GM18507 (cell line): ENCODE measurements around the gene VTI1A.
"Not testable (repeated sequence)": the region's sequence is repeated elsewhere in the genome, so short reads cannot be mapped to it uniquely, and the experiment has no call there.

Experiments used
- DNase-seq: peaks from one replicate; pipeline ENCODE4 v3.0.0; 2011; ENCODE audit warnings: low read depth; ENCODE audit not compliant: insufficient read length; ENCODE audit errors: extremely low spot score
- FAIRE-seq: peaks from 2 replicates; lab custom pipeline; 2011; peaks lifted over from hg19 to GRCh38; lab: Jason Lieb, UNC

Gene VTI1A

DNA sequence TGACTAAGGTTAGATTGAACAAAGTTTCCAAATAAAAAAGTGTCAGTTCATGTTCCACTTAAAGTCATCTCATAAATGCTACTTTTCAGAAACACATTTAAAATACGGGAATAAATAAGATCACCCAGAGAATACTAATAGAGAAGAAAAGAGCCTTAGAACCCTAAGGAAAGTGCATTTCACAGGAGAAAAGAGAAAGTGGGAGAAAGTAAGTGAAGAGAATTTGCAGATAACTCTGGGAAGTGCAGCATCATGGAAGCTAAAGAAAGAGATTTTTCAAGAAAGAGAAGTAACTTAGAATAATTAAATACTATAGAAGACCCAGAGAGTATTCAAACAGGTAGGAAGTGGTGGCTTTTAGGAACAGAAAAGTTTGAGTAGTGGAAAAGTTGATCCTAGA is 132.6 kb downstream of the VTI1A start:
- DNase-seq, result no peak
- FAIRE-seq, result no peak

DNA sequence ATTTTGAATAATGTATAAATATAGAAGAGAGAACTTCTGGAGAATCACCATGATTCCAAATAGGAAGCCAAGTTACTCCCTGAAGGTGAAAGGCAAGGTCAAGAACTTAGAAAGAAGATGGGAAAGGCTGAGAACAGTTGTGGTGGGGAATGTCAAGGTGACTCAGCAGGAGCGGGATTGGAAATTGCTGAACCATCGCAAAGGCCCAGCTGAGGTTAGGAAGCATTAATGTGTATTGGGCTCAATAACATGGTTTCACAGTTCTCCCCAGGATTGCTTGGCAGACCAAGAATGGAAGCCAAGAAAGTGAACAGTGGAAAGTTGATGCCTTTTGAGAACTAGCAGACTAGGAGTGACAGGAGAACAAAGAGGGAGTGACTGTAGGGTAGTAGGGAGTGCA is 133.3 kb downstream of the VTI1A start:
- DNase-seq (no peak), FAIRE-seq (no peak)

DNA sequence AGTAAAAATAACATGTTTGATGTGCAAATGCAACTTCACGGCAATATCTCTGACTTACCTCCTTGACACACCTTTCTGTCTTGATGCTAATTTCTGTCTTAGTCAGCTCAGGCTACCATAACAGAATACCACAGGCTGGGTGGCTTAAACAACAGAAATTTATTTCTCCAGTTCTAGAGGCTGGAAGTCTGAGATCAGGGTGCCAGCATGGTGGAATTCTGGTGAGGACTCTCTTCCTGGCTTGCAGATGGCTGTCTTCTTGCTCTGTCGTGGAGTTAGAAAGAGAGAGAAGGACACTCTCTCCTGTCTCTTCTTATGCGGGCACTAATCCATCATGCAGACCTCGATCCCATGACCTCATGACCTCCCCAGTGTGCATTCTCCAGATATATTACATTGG is 134.9 kb downstream of the VTI1A start:
- no peak for FAIRE-seq

DNA sequence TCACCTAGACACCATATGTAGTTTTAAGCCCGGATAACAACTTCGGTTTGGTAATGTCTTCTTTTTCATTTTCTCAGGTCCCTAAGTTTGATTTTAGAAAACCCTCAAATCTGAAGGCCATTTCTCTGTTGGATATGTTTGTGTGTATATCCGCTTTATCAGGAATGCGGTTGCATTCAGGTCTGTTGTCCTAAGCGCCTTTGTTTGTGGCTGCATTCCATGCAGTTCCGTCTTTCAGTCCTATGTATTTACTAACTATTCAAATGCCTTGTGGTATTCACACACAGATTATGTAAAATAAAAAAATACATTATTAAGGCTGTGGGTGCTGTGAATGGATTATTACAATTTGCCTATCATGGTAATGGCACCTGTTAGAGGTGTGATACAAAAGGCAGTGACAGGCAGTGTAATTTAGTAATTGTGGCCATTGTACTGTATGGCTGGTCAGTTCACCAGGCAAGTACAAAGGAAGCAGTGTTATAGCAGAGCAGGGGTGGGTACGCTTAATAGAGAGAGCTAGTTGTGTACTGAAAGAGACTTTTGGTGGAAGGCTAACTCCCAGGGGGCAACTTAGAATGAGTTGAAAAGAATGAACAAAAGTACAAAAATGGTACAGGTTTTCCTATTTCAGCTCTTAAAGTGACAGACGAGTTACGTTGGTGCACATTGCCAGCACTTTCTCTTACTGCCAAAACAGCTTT is 136.4 kb downstream of the VTI1A start:
- DNase-seq (no peak), FAIRE-seq (no peak)

More for the DNA sequence above, 134.9 kb downstream of the VTI1A start:
- no peak for DNase-seq

DNA sequence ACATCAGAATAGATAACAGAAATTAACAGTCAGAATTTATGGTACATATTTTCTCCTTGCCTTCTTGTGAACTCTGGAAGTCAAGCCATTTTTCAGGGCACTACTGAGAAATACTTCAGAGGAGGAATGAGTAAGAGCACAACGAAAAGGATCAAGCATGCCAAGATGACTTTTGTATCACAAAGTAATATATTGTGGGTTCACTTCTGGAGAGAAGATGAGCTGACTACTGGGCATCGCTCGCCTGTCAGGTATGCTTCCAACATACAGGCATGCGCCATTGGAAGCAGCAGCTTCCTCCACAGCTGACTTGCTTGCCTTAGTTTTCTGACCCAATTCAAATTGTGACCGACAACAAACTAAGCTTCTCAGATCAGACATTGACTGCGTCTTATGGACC is 137.3 kb downstream of the VTI1A start:
- DNase-seq, result no peak

DNA sequence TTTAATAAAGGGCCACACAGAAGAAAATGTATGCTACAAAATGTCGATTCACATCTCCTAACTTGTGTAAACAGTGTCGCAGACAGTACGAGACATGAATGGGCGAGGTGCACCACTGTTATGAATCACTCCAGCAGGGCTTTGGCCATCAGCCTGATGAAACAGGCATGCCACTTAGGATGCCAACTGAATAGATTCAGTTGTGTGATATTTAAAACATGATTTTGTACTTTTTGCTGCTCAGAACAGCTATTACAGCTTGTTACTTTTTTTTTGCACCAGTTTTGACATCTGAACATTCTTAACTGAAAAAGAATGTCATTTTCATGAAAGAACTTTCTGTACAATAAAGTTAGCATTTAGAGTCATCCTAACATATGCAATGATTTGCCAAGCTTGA is 138.1 kb downstream of the VTI1A start:
- DNase-seq (no peak), FAIRE-seq (no peak)

More for the DNA sequence above, 137.3 kb downstream of the VTI1A start:
- FAIRE-seq, result no peak

DNA sequence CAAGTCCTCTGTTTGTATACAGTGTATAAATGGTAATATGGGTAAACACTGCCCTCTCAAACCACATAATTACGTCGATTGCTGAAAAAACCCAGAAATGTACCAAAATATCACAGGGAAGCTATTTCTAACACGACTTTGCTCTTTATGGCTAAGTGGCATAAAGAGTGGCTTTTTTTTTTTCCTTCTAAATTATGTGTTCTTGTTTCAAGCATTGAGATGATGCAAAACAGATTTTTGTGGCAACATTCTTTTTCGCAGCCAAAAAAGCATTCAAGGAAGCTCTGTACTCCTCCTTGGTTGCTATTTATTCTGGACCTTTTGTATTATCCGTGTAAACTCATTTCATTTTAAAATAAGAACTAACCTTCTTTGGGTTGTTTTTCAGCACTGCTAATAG is 138.9 kb downstream of the VTI1A start:
- FAIRE-seq (no peak), DNase-seq (no peak)

DNA sequence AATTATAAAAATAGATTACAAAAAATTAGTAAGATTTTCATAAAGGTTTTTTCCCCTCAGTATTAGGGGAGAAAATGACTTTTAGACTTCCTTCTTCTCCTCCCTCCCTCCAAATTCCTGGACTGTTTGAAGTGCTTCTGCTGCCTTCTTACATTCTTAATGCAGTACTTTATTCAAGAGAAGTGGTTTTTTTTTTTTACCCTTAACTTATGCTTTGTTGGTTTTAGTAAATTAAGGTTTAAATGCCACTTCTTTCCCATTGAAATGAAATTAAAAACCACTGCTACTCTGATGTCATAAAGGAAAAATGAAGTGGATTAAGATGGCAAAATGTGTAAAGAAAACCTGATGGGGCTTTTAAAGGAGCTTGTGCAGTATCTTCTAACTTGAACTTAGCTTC is 140.7 kb downstream of the VTI1A start:
- FAIRE-seq (no peak), DNase-seq (no peak)

DNA sequence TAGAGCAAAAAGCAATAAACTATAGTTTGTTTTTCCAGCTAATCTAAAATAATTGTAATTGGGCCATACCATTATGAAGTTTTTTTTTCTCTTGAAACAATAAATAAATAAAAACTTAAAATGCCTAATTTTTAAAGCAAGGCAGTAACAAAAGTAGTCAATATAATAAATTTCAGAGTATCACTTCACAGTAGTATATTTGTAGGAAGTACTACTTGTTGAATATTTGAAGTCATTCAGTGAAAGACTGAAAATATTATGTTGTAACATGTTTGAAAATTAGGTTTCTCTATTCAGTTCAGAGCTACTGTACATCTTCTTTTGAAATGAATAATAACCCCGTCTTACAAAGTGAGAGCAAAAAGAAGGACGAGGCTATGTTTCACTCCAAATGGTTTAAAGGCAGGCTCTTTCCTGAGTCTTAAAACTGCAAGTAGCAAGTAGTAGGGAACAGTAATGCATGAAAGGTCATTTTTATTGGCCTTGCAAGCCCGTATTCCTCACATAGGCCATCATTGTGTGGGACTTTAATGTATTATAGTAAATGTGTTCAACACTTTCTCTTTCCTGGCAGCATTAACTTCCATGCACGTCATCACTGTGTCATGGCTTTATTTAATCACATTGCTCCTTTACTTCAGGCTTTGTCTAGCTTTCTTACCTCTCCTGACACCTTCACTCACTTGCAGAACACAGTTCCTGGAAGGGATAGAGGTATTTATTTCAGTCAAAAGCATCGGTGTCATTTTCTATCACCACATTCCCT is 141.4 kb downstream of the VTI1A start:
- no peak for DNase-seq
- no peak for FAIRE-seq

DNA sequence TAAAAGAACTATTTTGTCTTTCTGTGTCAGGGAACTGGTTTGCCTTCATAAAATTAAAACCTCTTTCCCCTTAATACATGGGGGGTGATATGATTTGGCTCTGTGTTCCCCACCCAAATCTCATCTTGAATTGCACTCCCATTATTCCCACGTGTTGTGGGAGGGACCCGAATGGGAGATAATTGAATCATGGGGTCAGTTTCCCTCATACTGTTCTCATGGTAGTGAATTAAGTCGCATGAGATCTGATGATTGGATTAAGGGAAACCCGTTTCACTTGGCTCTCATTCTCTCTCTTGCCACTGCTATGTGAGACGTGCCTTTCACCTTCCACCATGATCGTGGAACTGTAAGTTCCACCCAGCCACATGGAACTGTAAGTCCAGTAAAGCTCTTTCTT is 142.1 kb downstream of the VTI1A start:
- FAIRE-seq (no peak), DNase-seq (no peak)

DNA sequence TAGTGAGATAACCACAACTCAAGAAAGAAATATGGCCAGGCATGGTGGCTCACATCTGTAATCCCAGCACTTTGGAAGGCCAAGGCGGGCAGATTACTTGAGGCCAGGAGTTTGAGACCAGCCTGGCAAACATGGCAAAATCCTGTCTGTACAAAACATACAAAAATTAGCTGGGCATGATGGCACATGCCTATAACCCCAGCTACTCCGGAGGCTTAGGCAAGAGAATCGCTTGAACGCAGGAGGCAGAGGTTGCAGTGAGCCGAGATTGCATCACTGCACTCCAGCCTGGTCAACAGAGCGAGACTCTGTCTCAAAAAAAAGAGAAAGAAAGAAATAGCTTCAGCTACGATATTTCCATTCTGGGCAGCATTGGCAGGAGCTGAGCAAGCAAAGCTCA is 143.8 kb downstream of the VTI1A start:
- not testable (repeated sequence) for DNase-seq

DNA sequence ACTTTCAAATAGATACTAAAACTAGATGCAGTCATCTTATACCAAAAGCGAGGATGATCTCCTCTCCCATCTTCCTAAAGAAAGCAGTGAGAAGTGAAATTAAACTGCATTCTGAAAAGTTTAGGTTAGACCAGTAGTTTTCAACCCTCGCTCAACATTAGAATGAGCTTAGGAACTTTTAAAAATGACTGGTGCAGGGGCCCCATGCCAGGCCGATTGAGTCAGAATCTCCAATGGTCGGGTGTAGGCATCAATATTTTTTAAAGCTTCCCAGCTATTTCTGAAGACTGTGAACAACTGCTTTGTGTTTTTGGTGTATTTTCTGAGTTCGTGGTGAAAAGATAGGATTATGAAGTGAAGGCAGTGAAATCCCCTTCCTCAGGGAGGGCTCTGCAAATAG is 146.0 kb downstream of the VTI1A start:
- DNase-seq (no peak), FAIRE-seq (no peak)

More for the DNA sequence above, 143.8 kb downstream of the VTI1A start:
- not testable (repeated sequence) for FAIRE-seq

DNA sequence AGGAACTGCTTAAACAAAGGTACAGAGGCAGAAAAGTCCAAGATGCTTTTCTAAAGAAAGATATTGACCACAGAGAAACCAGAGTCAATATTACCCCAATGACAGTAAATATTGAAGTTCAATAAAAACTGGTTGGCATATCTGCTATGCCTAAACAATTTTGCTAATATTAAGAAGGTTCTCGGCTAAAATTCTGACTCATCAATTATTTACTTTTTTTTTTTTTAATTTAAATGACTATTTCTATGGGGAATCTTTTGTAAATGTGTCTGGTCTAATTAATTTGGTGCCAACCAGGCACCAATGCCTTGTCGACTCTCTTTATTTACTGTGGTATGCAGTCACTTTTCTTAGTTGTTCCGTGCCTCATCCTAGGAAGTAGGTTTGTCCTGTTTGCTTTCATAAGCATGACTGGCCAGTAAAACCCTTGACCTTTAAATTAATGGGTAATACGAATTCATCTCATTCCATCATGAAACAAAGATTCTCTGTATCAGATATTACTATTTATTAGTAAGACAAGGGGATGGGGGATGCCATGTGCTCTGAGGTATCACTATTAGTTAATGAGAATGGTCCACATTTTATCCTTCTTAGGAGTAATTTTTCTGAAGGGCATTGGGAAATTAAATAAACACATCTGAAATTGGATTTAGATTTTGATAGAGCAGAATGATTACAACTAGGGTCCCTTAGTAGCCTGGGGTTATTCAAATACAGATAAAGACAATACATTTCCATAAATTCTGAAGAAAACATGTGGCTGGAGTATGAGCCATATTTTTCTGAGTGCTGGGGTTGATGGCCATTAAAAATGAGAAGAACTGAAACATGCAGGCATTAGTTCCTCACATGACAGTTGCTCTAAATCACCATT is 154.4 kb downstream of the VTI1A start:
- DNase-seq (no peak), FAIRE-seq (no peak)

DNA sequence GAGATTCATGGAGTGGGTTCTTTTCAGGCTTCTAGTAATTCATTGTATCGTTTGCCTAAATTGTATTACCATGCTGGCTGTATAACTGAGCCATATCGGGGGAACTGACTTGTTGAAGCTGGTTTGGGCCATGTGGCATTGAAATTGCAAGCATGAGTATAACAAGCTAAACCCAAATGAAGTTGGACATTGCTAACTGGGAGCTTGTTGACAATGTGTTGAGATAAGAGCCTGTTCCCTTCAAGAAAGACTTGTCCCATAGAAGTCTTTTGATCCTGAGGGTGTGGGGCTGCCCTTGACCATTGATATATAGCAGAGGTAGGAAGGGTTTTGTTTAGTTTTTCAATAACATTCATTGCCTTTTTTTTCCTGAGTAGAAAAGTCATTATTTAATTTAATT is 156.0 kb downstream of the VTI1A start:
- DNase-seq (no peak), FAIRE-seq (no peak)

DNA sequence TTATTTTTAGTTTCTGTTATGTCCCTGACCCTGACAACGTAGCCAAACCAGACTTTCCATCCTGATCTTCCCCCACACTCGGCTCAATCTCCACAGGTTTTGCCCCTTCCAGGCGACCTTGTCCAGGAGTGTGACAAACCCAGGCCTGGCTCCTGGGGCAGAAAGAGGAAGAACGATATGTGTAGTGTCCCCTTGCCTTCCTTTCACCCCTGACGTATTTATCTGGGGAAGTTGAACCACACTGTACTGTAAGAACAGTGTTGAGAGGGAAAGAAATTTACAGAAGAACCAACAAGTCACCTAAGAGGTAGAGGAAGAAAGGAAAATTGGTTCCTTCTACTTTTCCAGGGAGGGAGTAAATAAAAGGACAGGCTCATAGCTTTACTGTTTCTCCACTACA is 158.0 kb downstream of the VTI1A start:
- FAIRE-seq, result no peak
- DNase-seq, result no peak

DNA sequence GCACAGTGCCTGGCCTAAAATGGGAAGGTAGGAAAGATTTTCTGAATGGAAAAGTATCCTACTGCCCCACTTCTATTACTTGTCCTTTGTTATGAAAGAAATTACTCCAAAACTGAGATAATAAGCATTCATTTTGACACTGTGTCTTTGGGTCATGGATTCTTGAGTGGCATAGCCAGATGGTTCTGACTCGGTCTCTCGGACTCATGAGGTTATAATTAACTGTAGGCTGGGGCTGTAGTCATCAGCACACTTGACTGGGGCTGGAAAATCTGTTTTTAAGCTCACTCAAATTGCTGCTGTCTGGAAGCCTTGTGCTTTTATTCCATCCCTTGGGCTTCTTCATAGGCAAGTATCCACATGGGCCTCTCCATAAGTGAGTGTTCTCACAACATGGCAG is 160.5 kb downstream of the VTI1A start:
- no peak for FAIRE-seq
- no peak for DNase-seq

DNA sequence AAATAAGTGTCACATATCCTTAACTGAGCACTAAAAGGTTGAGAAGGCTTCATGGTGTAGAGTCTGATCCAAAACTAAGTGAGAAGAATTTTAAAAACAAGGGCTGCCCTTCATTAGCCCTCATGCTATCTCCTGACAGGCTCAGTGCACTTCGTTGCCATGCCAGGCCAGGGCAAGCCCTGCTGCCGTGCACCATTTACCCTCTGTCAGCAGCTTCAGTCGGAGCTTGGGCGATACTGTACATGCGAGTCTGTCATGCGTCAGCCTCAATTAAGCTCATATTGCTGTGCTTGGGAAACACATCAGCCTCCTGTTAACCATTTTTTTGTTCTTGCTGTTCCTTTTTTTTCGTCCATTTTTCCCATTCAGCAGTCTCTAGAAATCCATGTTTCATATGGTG is 166.6 kb downstream of the VTI1A start:
- no peak for FAIRE-seq
- DNase-seq, result no peak

DNA sequence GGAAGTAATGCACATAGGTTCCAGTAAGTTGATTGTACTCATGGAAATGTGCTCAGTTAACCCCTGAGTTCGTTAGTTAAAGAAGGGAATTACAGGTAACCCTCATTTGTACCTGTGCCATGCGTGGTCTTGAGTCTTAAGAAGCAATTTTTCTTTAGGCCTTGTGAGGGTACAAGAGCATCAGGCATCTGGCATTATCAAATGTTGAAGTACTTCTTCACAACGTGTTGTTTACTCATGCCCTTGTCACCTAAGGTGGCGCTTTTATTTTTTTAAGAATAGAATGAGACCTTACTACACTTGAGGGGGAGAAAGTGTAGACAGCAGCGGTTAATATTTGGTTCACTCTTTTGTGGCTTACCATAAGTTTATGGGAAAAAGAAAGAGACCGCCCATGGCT is 167.1 kb downstream of the VTI1A start:
- FAIRE-seq (no peak), DNase-seq (no peak)

DNA sequence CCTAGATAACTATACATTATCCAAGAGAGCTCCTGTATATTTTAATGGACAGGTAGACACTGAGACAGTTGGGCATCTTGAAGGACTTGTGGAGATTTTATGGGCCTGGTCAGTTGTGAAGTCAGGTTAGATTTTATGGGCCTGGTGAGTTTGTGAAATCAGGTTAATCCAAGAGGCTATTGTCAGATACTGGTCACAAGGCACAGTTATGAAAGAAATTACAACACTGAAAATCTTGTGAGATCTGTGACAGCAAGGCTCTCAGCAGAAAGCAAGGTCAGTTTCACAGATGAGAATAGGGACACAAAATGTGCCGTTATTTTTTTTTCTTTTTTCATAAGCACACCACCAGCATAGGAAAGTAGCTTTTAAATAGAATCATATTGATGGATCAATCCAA is 167.6 kb downstream of the VTI1A start:
- DNase-seq (no peak), FAIRE-seq (no peak)

DNA sequence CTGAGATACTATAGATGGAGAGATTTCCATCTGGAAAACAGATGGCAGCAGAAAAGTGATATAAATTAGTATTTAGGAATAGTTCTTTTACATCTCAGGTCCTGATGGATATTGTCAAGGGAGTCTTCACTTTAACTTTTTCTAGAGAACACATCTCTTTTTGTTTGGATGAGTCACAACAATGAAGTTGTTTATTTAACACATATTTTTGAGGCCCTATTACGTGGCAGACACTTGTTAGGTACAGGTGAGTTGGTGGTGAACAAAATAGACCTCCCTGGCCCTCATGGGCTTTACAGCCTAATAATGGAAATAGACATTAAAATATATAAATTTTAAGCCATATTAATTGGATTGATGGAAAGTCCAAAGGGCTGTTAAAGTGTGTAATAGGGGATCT is 168.3 kb downstream of the VTI1A start:
- DNase-seq, result no peak

More for the DNA sequence above, 168.3 kb downstream of the VTI1A start:
- FAIRE-seq, result no peak
